K562 (cell line): Measurements from ENCODE around the gene KMT2C. TPM values are rescaled to one million over a fixed set of nuclear protein-coding genes. Genes with fewer than 3 reads are reported as not detected.

Source experiments
- ARID2 ChIP-seq: fragments of 450-650 bp; IDR thresholded peaks from 2 replicates; pipeline ENCODE4 v1.6.1; 2017; ENCODE audit warnings: antibody characterized with exemption, mild to moderate bottlenecking
- CC2D1A ChIP-seq: fragments of 450-650 bp; IDR thresholded peaks from 2 replicates; pipeline ENCODE4 v1.6.1; 2017; ENCODE audit warnings: mild to moderate bottlenecking
- CXXC5 ChIP-seq: fragments of 250-450 bp; sonication (Bioruptor Pico); IDR thresholded peaks from 2 replicates; pipeline ENCODE4 v1.8.0; 2022; ENCODE audit warnings: inconsistent platforms, mild to moderate bottlenecking, moderate library complexity
- DDX20 ChIP-seq: fragments of 450-650 bp; IDR thresholded peaks from 2 replicates; pipeline ENCODE4 v1.6.1; 2016; ENCODE audit warnings: missing genetic modification characterization, low read depth, mild to moderate bottlenecking, missing compliant biosample characterization, moderate library complexity
- FOXK2 ChIP-seq, 2 experiments: fragments of 450-650 bp; IDR thresholded peaks in 1 of 2; conservative IDR thresholded peaks in 1 of 2; 2 replicates each; pipeline ENCODE4 v1.6.1; 2016; ENCODE audit warnings: low read depth in 2 of 2, mild to moderate bottlenecking in 1 of 2
- FOXP1 ChIP-seq: sonication (generic); formaldehyde crosslinking; IDR thresholded peaks from 2 replicates; pipeline ENCODE4 v1.8.0; 2022; ENCODE audit warnings: mild to moderate bottlenecking, missing genetic modification reagents
- GATAD2A ChIP-seq: fragments of 450-650 bp; IDR thresholded peaks from 2 replicates; pipeline ENCODE4 v1.6.1; 2017
- GATAD2B ChIP-seq: fragments of 450-650 bp; IDR thresholded peaks from 2 replicates; pipeline ENCODE4 v1.6.1; 2017; ENCODE audit warnings: mild to moderate bottlenecking, borderline replicate concordance
- GTF2E2 ChIP-seq: fragments of 200-800 bp; sonication (Bioruptor generic); IDR thresholded peaks from 2 replicates; pipeline ENCODE4 v1.6.1; 2016; ENCODE audit warnings: missing genetic modification characterization, missing compliant biosample characterization
- HBP1 ChIP-seq: fragments of 450-650 bp; formaldehyde crosslinking; IDR thresholded peaks from 2 replicates; pipeline ENCODE4 v1.4.0; 2022; ENCODE audit warnings: missing genetic modification characterization
- HNRNPL ChIP-seq: fragments of 200-400 bp; formaldehyde crosslinking; IDR thresholded peaks from 2 replicates; pipeline ENCODE4 v1.6.1; 2017; ENCODE audit warnings: low read depth, mild to moderate bottlenecking, low read length
- HNRNPUL1 ChIP-seq: fragments of 200-400 bp; formaldehyde crosslinking; IDR thresholded peaks from 2 replicates; pipeline ENCODE4 v1.6.1; 2017; ENCODE audit warnings: low read length
- PRDM10 ChIP-seq: fragments of 450-650 bp; IDR thresholded peaks from 2 replicates; pipeline ENCODE4 v1.6.1; 2018; ENCODE audit not compliant: partially characterized antibody
- RBBP5 ChIP-seq: fragments of 200-600 bp; sonication (generic); IDR thresholded peaks from 2 replicates; pipeline ENCODE4 v1.6.1; 2012; ENCODE audit warnings: borderline replicate concordance, mild to moderate bottlenecking, low read length, control low read depth, inconsistent platforms; ENCODE audit not compliant: insufficient read depth, poor library complexity, severe bottlenecking
- RHOXF2B ChIP-seq: fragments of 250-450 bp; sonication (Bioruptor Pico); conservative IDR thresholded peaks from 2 replicates; pipeline ENCODE4 v1.5.1; 2021
- SAFB2 ChIP-seq: fragments of 200-400 bp; formaldehyde crosslinking; IDR thresholded peaks from 2 replicates; pipeline ENCODE4 v1.6.1; 2018; ENCODE audit warnings: borderline replicate concordance, low read length, low read depth, moderate library complexity; ENCODE audit not compliant: severe bottlenecking
- SP2 ChIP-seq: IDR thresholded peaks from 2 replicates; pipeline ENCODE4 v1.6.1; 2011; ENCODE audit warnings: mild to moderate bottlenecking, low read depth, low read length, moderate library complexity; ENCODE audit not compliant: poor library complexity, severe bottlenecking; ENCODE audit errors: extremely low read depth
- THAP12 ChIP-seq: fragments of 250-450 bp; sonication (Bioruptor Pico); IDR thresholded peaks from 2 replicates; pipeline ENCODE4 v1.9.0; 2021; ENCODE audit warnings: mild to moderate bottlenecking, inconsistent platforms
- ZEB2 ChIP-seq: fragments of 450-650 bp; IDR thresholded peaks from 2 replicates; pipeline ENCODE4 v1.6.1; 2016
- ZFP36 ChIP-seq: fragments of 150-350 bp; IDR thresholded peaks from 2 replicates; pipeline ENCODE4 v1.6.1; 2018; ENCODE audit warnings: low read length, low read depth; ENCODE audit not compliant: partially characterized antibody
- ZNF253 ChIP-seq: fragments of 250-450 bp; sonication (Bioruptor Pico); conservative IDR thresholded peaks from 2 replicates; pipeline ENCODE4 v1.6.1; 2021; ENCODE audit warnings: mild to moderate bottlenecking
- ZNF586 ChIP-seq: fragments of 450-650 bp; formaldehyde crosslinking; conservative IDR thresholded peaks from 2 replicates; pipeline ENCODE4 v1.4.0; 2020; ENCODE audit warnings: mild to moderate bottlenecking, moderate library complexity
- polyA plus RNA-seq, 8 experiments: library from polyadenylated mRNA; depleted of rRNA in 4 of 8; stranded (reverse) in 5 of 8; unstranded in 3 of 8; fragments of >200 nt; fragmentation: Nextera tagmentation in 2 of 8; fragmentation: Illumina TruSeq in 1 of 8; extraction: Ambion mirVana in 2 of 8; extraction: Trizol in 1 of 8; gene quantifications; 2 replicates each; pipeline versions ENCODE4 v1.2.1 to v1.2.3, GENCODE V29; 2011 to 2014; ENCODE audit warnings: inconsistent platforms in 1 of 8, missing spikeins in 1 of 8
- total RNA-seq, 7 experiments: library from RNA; depleted of rRNA in 6 of 7; stranded (reverse); fragments of >200 nt in 6 of 7; fragmentation: Illumina TruSeq in 2 of 7; extraction: Trizol in 2 of 7; gene quantifications; 2 replicates each; pipeline versions ENCODE4 v1.2.1 to v1.2.3, GENCODE V29; 2011 to 2021; ENCODE audit warnings: low replicate concordance in 1 of 7
- TF ChIP-seq, protein P1 (sequence below): fragments of 250-450 bp; sonication (Bioruptor Pico); IDR thresholded peaks from 2 replicates; pipeline ENCODE4 v1.8.0; 2021; ENCODE audit warnings: borderline replicate concordance, mild to moderate bottlenecking, moderate library complexity; ENCODE audit not compliant: poor library complexity, severe bottlenecking

KMT2C gene
- total and polyA plus RNA-seq, 9 of the 15 experiments (the other 6 are each of a cell fraction or from before 2014, with no cell fraction given), result 4.9 to 67.8 (median 27.1) TPM

- TF ChIP-seq SP2 (no peak), DDX20 (tag) (no peak), RBBP5 (no peak), RHOXF2B (CRISPR knock-in tag) (no peak), ZNF253 (CRISPR knock-in tag) (no peak), SAFB2 (no peak), ZNF586 (CRISPR knock-in tag) (no peak), GATAD2B (no peak), GTF2E2 (tag) (no peak), CXXC5 (no peak), PRDM10 (no peak), HNRNPUL1 (no peak), ZEB2 (0 out of 2 replicates have a peak, but pooled peaks have one; percentile 15), THAP12 (no peak), ZFP36 (no peak), ARID2 (no peak), HNRNPL (no peak), HBP1 (CRISPR knock-in tag) (no peak), CC2D1A (0 out of 2 replicates have a peak, but pooled peaks have one; percentile 45), GATAD2A (no peak), FOXP1 (CRISPR knock-in tag) (no peak), FOXK2 (conservative IDR thresholded peaks at IDR 0.05 in 1 of 2, IDR thresholded peaks at IDR 0.05 in 1 of 2; ENCODE audit: low read depth in 2 of 2) (no peak)
- TF ChIP-seq, protein P1, sequence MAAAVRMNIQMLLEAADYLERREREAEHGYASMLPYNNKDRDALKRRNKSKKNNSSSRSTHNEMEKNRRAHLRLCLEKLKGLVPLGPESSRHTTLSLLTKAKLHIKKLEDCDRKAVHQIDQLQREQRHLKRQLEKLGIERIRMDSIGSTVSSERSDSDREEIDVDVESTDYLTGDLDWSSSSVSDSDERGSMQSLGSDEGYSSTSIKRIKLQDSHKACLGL (CRISPR knock-in tag), result no peak
Observed at GRCh38 chr7:152395112-152395511, 40.7 kb downstream of the KMT2C start (continued).
